Natural killer cell (primary cell): ENCODE measurements around the gene QRSL1. TPM values are rescaled to one million over a fixed set of nuclear protein-coding genes. Genes with fewer than 3 reads are reported as not detected.

ENCODE experiments used
- ATAC-seq, 3 donors: fragments of 150-1000 bp in 2 of 3; fragments of 200-7000 bp in 1 of 3; cut with Tn5 transposase; 1 replicate in 1 of 3; 2 replicates in 2 of 3; pipeline ENCODE4 v1.10.0; 2021; ENCODE audit warnings: mild to moderate bottlenecking in 2 of 3, moderate library complexity in 2 of 3
- DNase-seq, 2 donors: peaks; one replicate each; pipeline versions ENCODE4 v3.0.0 to v3.0.0-alpha.2; 2013 to 2021; ENCODE audit warnings: mixed read lengths in 1 of 2
- H3K27ac ChIP-seq: one replicate; pipeline ENCODE4 v1.5.1; 2013; ENCODE audit warnings: mild to moderate bottlenecking, low read length
- H3K27me3 ChIP-seq: one replicate; pipeline ENCODE4 v1.6.1; 2013; ENCODE audit warnings: low read length; ENCODE audit not compliant: control insufficient read depth, insufficient read depth
- H3K36me3 ChIP-seq: one replicate; pipeline ENCODE4 v1.6.1; 2013; ENCODE audit warnings: low read length; ENCODE audit not compliant: control insufficient read depth, insufficient read depth
- H3K4me1 ChIP-seq: one replicate; pipeline ENCODE4 v1.6.1; 2013; ENCODE audit warnings: low read length; ENCODE audit not compliant: control insufficient read depth, insufficient read depth
- H3K4me3 ChIP-seq: one replicate; pipeline ENCODE4 v1.5.1; 2013; ENCODE audit warnings: low read length
- H3K9me3 ChIP-seq: one replicate; pipeline ENCODE4 v1.6.1; 2013; ENCODE audit warnings: low read length; ENCODE audit not compliant: control insufficient read depth, insufficient read depth
- H3K27ac Mint-ChIP-seq, 2 donors: one replicate each; pipeline ENCODE4 v1.8.0; 2022; ENCODE audit warnings: mild to moderate bottlenecking in 2 of 2, mixed read lengths in 2 of 2, moderate library complexity in 1 of 2
- H3K27me3 Mint-ChIP-seq, 2 donors: one replicate each; pipeline ENCODE4 v1.8.0; 2022; ENCODE audit warnings: low read depth in 2 of 2, mixed read lengths in 2 of 2
- H3K36me3 Mint-ChIP-seq: one replicate; pipeline ENCODE4 v1.8.0; 2022; ENCODE audit warnings: mixed read lengths
- H3K4me1 Mint-ChIP-seq, 2 donors: one replicate each; pipeline ENCODE4 v1.8.0; 2022; ENCODE audit warnings: mixed read lengths in 2 of 2
- H3K4me3 Mint-ChIP-seq: one replicate; pipeline ENCODE4 v1.8.0; 2022; ENCODE audit warnings: mild to moderate bottlenecking, moderate library complexity, mixed read lengths
- H3K9me3 Mint-ChIP-seq, 2 donors: one replicate each; pipeline ENCODE4 v1.8.0; 2022; ENCODE audit warnings: mixed read lengths in 2 of 2
- CTCF ChIP-seq: fragments of 200-600 bp; IDR thresholded peaks from one replicate; pipeline ENCODE4 v1.8.0; 2022; ENCODE audit warnings: antibody characterized with exemption
- WGBS: methylation state at CpG from one replicate; pipeline ENCODE4 v1.1.7; 2013; ENCODE audit warnings: missing lambda C conversion rate; ENCODE audit not compliant: insufficient coverage; 5-methylcytosine and 5-hydroxymethylcytosine counted together
- intact Hi-C: fragments of 100-400 bp; cut with micrococcal nuclease; formaldehyde crosslinking; loops from one replicate; pipeline ENCODE4 v1.14.2; 2022
- total RNA-seq, 4 donors: library from RNA; stranded (reverse); fragments of 120-200 nt in 1 of 4; gene quantifications; one replicate each; pipeline versions ENCODE4 v1.2.3 to v1.2.4, GENCODE V29; 2013 to 2022

Gene QRSL1
- total RNA-seq, 3 donors from 2014 or later (not counting 1 experiment from before 2014, with no cell fraction given): 5.6 to 8.4 (median 6.5) TPM

- Mint-ChIP-seq H3K9me3 (no peaks in the 10 kb centered on the region), H3K4me1 (peaks cover 4 to 5% of the 10 kb centered on the region in 2 donors), H3K4me3 (no peak overlapping the region), H3K27me3 (no peaks in the 10 kb centered on the region), H3K27ac (no peak overlapping the region), H3K36me3 (no peaks in the 10 kb centered on the region)
- 93% methylated on average over 3 of the region's 9 CpGs for WGBS
- Histone ChIP-seq H3K4me1 (no peaks in the 10 kb centered on the region), H3K4me3 (no peak overlapping the region), H3K27me3 (no peaks in the 10 kb centered on the region), H3K27ac (no peak overlapping the region), H3K9me3 (no peaks in the 10 kb centered on the region), H3K36me3 (no peaks in the 10 kb centered on the region)
- no peak for TF ChIP-seq CTCF
- ATAC-seq (no peak), DNase-seq (no peak)
- intact Hi-C loops: no loop called here
Measured at GRCh38 chr6:106612671-106613416, 16.5 kb upstream of the QRSL1 start.

- no peaks in the 10 kb centered on the region for H3K27me3 Mint-ChIP-seq
- H3K36me3 ChIP-seq: no peaks in the 10 kb centered on the region
Measured at GRCh38 chr6:106613590-106613989, 15.8 kb upstream of the QRSL1 start.

GRCh38 chr6:106614166-106614565 lies 15.2 kb upstream of the QRSL1 start:
- no peaks in the 10 kb centered on the region for H3K9me3 Mint-ChIP-seq
- DNase-seq (no peak), ATAC-seq (no peak)
- no peak for TF ChIP-seq CTCF
- intact Hi-C loops: no loop called here
- H3K4me3 Mint-ChIP-seq: no peak overlapping the region
- Histone ChIP-seq H3K9me3 (no peaks in the 10 kb centered on the region), H3K36me3 (no peaks in the 10 kb centered on the region), H3K27ac (no peak overlapping the region), H3K27me3 (no peaks in the 10 kb centered on the region), H3K4me3 (no peak overlapping the region), H3K4me1 (no peaks in the 10 kb centered on the region)
- H3K36me3 Mint-ChIP-seq: no peaks in the 10 kb centered on the region
- no peaks in the 10 kb centered on the region for H3K4me1 Mint-ChIP-seq
- H3K27me3 Mint-ChIP-seq: no peaks in the 10 kb centered on the region
- no peak overlapping the region for H3K27ac Mint-ChIP-seq
- WGBS: 40% methylated on average over 1 of the region's 1 CpG

More at GRCh38 chr6:106613590-106613989, 15.8 kb upstream of the QRSL1 start:
- H3K27ac ChIP-seq: no peak overlapping the region
- no peaks in the 10 kb centered on the region for H3K36me3 Mint-ChIP-seq
- no peak overlapping the region for H3K4me3 Mint-ChIP-seq
- DNase-seq: no peak
- intact Hi-C loops: no loop called here
- no peaks in the 10 kb centered on the region for H3K4me1 Mint-ChIP-seq
- TF ChIP-seq CTCF: no peak
- no peaks in the 10 kb centered on the region for H3K4me1 ChIP-seq
- H3K9me3 ChIP-seq: no peaks in the 10 kb centered on the region
- no peaks in the 10 kb centered on the region for H3K9me3 Mint-ChIP-seq
- no peaks in the 10 kb centered on the region for H3K27me3 ChIP-seq
- 100% methylated on average over 1 of the region's 1 CpG for WGBS
- no peak overlapping the region for H3K27ac Mint-ChIP-seq
- H3K4me3 ChIP-seq: no peak overlapping the region
- no peak for ATAC-seq
